Sigmoid colon (tissue), 4 donors: ENCODE data around the gene PPT1.

Experiments
- EP300 ChIP-seq, 4 donors: sonication (generic); formaldehyde crosslinking; IDR thresholded peaks; one replicate each; pipeline ENCODE4 v1.6.1; 2017; ENCODE audit warnings: antibody characterized with exemption in 4 of 4
- POLR2A ChIP-seq, 2 donors: fragments of 450-650 bp; IDR thresholded peaks; one replicate each; pipeline ENCODE4 v1.6.1; 2016; ENCODE audit warnings: antibody characterized with exemption in 2 of 2, mild to moderate bottlenecking in 2 of 2, moderate library complexity in 2 of 2
- POLR2AphosphoS5 ChIP-seq, 4 donors: sonication (generic); formaldehyde crosslinking; IDR thresholded peaks; one replicate each; pipeline ENCODE4 v1.6.1; 2017; ENCODE audit warnings: antibody characterized with exemption in 4 of 4
- TF ChIP-seq, protein P1 (sequence below), 4 experiments: fragments of 450-650 bp in 3 of 4; fragments of 200-600 bp in 1 of 4; IDR thresholded peaks; one replicate each; pipeline ENCODE4 v1.5.1; 2016 to 2019; ENCODE audit warnings: antibody characterized with exemption in 4 of 4, mild to moderate bottlenecking in 3 of 4, moderate library complexity in 2 of 4

DNA sequence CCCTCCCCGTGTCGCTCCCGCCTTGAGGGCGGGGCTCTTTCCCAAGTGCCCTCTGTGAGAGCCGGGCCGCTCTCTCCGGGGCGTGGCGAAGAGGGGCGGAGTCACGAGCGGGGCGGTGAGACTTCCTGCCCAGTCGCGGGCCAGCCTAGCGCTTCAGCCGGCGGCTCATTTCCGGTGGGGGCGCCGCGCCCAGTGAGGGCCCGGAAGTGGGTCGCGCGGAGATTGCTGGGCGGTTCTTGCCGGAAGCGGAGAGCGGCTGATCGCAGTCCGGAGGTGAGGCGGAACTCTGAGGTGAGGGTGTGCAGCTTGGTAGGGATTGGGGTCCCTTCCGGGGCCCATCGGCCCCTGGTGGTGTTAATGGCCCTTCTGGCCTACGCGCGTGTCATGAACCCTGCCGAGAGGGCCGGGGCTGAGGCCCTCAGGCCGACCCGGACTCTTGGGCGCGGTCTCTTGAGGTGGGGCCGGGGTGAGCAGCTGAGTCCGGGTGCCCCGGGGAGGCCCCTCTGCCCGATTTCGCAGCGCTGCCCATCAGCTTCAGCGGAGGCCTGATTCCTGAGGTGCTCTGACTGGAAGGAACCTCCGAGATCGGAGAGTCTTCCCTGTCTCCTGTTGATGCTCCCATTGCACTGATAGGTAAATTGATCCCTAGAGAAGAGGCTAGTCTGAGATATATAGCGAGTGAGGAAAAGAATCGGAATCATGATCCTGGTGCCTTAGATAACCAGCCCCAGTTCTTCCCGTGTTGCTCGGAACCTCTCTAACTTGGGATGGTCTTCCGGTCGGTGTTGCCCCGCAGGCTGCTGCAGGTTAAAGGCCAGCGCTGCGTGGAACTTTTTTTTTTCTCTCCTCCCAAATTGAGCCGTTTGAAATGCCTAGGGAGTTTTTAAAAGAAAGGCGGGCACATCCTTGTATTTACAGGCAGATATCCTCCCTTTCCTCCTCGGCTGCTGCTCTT lies 56.3 kb downstream of the PPT1 start, which contains the start of gene CAP1:
- peak in 1 of 2 donors; percentile 1 for TF ChIP-seq POLR2A (IDR thresholded peaks at IDR 0.05)
- TF ChIP-seq, protein P1, sequence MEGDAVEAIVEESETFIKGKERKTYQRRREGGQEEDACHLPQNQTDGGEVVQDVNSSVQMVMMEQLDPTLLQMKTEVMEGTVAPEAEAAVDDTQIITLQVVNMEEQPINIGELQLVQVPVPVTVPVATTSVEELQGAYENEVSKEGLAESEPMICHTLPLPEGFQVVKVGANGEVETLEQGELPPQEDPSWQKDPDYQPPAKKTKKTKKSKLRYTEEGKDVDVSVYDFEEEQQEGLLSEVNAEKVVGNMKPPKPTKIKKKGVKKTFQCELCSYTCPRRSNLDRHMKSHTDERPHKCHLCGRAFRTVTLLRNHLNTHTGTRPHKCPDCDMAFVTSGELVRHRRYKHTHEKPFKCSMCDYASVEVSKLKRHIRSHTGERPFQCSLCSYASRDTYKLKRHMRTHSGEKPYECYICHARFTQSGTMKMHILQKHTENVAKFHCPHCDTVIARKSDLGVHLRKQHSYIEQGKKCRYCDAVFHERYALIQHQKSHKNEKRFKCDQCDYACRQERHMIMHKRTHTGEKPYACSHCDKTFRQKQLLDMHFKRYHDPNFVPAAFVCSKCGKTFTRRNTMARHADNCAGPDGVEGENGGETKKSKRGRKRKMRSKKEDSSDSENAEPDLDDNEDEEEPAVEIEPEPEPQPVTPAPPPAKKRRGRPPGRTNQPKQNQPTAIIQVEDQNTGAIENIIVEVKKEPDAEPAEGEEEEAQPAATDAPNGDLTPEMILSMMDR (IDR thresholded peaks at IDR 0.05) = no peak
- peak in 2 of 4 donors; percentile 84 to 87 for TF ChIP-seq POLR2AphosphoS5 (IDR thresholded peaks at IDR 0.05)
- TF ChIP-seq EP300 (IDR thresholded peaks at IDR 0.05) = peak in 1 of 4 donors; percentile 68
